ENCODE measurements around the gene ZNF778.

GRCh38 chr16:89179656-89180315, 37.7 kb upstream of the ZNF778 start:
- TF ChIP-seq POLR2A (IDR thresholded peaks at IDR 0.05; ENCODE audit: low read depth, low read length) (no peak), POLR2AphosphoS5 (IDR thresholded peaks at IDR 0.05; ENCODE audit: low read depth, low read length) (no peak)

All from GM12892 (cell line).